NCI-H128 (cell line): ENCODE data around the gene NARF.

ENCODE experiments used
- DNase-seq: peaks from one replicate; lab custom pipeline; 2025; ENCODE audit not compliant: unreplicated experiment; lab: John Stamatoyannopoulos, UW

The NARF gene

DNA sequence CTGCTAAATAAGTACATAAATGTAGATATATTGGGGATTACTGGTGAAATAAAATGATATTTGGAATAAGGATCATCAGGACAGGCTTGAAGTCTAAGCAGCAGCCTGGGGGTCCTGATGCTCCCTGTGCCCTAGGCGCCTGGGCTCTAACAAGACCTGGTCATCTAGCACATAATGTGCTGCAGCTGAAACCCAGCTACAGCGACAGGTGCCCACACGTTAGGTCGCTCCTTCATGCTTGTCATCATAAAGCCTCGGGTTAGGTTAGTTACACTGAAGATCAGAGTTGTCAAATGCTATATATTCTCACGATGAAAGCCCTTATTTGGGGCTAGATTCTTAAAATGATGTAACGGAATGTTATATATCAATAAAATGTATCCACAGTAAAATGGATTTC is 11.5 kb downstream of the NARF start:
- no peak for DNase-seq

DNA sequence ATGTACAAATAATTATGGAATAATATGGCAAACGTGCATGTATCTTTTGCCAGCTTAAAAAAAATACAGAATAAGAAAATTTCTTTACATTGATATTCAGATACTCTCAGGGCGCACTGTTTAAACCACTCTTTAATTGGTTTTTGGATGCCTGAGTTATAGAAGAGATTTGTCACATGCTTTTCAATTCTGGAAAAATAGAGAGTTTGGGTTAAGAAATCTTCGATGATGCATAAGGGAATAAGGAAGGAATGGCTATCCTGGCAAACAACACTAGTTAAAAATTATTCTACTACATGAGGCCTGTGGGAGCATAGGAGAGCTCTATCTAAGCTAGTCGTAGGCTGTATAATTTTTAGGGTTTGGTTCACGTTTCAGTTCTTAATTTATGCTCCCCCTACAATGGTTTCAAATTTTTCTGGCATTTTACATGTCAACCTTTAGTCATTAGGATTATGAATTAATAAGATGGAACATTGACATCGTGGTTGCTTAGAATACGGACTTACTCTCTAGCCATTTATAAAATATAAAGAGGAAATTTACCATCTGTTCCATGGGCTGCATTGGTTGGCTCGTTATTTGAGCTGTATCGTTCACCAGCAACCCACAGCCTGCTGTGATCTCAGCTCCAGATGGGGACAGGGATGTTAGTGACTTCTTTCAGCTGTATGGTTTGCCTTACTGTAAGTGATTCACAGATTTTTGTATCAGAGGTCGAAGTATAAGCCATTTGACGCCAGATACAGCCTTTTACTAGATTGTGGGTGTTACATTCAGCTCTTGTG is 15.9 kb downstream of the NARF start:
- DNase-seq, result no peak

DNA sequence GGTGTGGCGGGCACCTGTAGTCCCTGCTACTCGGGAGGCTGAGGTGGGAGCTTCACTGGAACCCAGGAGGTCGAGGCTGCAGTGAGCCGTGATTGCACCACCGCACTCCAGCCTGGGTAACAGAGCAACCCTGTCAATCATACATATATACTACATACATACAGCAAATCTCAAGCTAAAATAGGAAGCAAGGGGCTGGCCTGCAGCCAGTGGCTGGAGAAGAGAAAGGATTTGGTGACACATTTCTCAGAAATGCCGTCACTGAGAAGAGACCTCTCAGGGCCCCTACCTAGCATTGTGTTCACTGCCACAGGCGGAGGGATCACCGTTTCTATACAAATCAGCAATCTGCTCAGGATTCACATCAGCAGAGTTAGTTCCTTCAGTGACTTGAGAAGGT is 16.9 kb downstream of the NARF start:
- DNase-seq, result no peak

DNA sequence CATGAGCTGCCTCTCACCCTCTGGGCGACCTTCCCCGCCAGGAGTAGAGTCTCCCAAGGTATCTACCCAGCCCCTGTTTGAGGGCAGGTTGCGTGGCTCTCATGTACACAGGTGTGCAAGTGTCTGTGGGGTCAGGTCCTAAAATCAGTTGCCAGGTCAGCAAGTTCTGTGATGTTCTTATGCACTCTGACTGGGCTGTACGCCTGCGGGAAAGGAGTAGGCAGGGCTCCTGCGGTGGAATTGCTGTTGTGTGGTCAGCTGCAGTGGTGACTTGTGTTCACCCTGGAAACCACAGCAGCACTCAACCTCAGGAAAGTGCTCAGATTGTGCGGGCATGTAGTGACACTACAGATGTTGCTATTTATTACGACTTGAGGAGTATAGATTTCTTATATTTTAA is 19.4 kb downstream of the NARF start:
- no peak for DNase-seq

DNA sequence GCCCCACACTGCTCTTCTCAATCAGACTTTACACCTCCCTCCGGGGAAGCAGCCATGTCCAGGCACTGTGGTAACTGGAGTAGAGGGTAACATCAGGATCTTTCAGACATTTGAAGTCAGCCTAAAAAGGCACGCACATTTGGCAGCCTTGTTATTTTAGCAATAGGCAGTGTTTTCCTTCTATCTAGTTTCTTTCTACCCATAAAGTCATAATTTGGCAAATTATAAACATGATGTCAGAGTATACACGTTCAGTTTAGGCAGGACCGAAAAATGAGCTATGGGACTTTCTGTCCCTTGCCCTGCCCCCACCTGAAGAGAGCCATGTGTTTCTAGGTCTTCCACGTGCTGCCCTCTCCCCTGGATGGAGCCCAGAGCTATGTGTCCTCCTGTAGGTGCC is 21.1 kb downstream of the NARF start:
- DNase-seq, result no peak

DNA sequence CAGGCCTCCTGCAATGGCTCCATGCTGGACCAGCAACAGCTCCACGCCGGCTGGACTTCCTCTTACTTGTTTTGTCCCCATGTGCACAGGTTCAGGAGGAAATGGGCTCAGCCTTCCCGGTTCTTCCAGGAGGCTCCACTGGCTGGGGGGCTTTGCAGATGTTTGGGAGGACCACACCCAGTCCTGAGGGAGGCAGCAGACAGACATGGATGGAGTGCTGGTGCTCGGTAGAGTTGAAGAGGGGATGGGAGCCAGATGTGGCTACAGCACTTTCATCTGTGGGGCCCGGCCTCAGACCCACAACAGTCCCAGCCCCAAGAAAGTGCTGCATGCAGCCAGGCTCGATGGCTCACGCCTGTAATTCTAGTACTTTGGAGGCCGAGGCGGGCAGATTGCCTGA is 21.8 kb downstream of the NARF start:
- DNase-seq, result no peak

DNA sequence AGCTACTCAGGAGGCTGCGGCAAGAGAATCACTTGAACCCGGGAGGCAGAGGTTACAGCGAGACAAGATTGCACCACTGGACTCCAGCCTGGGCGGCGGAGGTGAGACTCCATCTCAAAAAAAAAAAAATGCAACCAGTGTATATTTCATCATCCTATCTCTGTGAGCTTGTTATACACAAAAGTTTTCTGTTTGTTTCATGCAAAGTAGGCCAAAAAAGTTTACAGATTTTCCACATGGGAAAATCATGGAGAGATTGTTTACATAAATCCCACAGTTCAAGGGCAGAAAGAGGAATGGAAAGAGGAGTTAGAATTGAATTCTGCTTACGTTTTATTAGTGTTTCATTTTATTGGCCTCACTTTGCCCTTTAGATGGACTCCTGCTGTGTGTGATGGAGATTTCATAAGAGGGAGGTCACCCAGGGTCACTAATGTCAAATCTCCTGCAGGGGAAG is 24.7 kb downstream of the NARF start:
- no peak for DNase-seq

DNA sequence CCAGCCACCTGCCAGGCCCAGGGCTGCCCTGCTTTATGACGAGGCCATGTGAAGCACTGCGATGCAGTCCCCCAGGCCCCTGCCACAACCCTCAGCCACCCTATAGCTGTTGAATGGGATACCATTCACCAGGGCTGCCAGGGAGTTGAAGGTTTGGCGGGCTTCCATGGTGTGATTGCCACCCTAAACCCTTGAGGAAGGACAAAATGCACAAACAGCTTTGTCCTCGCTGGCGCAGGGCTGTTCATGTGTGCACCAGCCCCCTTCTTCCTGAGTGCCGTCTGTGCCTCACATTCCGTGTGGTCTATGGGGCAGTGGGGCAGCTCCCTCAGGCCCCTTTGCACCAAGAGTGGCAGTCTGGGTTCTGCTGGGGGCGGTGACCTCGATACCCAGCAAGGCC is 25.3 kb downstream of the NARF start:
- DNase-seq, result no peak

DNA sequence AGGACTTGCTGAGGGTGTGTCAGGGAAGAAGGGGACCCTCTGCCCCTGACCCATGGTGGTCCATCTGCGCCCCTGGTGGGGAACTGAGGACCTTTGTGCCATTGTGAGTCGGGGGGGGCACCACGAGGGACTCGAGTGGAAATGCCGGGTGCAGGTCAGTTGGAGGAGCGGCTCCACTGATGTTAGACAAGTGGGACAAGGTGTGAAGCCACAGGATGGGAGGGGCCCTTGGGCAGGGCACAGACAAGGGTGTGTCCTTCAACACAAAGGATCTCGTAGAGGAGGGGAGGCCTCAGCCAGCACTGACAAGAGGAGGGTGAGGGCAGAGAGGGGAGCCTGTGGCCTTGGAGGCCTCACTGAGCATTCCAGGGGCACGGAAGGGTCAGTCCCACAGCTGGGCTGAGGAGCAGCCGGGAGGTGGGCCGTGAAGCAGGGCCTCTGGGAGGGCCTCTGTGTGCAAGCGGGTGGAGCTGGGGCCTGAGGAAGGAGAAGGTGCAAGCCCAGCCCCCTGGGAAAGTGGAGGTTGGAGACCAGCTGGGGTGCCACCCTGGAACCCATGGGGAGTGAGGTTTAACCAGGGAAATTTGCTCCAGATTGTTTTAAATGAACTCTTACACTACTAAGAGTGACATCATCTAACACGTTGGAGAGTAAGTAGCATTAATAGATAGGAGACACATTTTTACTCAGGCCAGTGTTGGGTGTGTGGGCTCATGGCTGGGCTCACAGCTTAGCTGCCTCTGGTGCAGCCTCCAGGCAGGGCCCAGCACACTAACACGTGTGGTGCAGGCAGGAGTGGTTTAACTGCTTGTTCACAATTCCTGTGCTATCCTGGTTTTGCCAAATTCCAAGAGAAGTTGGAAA is 27.9 kb downstream of the NARF start:
- DNase-seq, result no peak

DNA sequence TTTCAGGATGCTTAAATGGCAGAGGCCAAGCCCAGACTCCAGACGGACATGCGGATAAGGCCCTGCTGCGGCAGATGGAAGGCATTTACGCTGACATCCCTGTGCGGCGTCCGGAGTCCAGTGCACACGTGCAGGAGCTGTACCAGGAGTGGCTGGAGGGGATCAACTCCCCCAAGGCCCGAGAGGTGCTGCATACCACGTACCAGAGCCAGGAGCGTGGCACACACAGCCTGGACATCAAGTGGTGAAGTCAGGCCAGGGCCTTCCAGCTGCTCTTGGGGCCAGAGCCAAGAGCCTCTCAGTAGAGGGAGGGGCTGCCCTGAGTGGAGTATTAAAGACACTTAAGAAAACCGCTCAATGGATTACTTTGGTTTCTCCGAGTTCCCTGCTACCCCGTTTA is 29.4 kb downstream of the NARF start:
- no peak for DNase-seq

DNA sequence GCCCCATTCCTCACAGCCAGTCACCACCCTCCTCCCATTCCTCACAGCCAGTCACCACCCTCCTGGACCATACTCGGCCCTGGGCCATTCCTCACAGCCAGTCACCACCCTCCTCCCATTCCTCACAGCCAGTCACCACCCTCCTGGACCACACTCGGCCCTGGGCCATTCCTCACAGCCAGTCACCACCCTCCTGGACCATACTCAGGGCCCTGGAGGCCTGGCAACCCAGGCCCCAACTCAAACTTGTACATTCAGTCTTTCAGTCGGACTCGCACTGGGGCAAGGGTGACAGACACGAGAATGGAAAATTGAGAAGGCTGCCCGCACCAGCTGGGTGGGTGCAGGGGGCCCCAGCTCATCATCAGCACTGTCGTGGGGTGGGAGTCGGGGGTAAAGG is 30.6 kb downstream of the NARF start:
- no peak for DNase-seq

DNA sequence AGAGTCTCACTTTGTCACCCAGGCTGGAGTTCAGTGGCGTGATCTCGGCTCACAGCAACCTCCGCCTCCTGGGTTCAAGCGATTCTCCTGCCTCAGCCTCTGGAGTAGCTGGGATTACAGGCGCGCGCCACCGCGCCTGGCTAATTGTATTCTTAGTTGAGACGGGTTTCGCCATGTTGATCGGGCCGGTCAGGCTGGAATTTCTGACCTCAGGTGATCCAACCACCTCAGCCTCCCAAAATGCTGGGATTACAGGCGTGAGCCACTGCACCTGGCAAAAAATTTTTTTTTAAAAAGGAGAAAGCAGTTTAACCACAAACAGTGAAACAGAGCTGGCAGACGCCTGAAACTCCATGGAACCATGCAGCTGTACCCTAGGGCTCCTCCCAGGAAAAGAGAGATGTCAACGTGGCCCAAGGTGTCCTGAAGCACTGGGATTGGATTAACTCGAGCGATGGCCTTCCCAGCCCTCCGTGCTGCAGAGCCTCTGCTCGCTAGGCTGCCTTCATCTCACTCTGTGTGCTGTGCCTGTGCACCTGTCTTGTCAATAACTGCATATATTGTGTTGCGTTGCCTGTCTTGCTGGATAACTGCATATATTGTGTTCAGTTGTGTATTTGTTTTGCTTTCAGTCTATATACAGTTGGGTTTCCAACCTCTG is 31.4 kb downstream of the NARF start:
- DNase-seq, result no peak

DNA sequence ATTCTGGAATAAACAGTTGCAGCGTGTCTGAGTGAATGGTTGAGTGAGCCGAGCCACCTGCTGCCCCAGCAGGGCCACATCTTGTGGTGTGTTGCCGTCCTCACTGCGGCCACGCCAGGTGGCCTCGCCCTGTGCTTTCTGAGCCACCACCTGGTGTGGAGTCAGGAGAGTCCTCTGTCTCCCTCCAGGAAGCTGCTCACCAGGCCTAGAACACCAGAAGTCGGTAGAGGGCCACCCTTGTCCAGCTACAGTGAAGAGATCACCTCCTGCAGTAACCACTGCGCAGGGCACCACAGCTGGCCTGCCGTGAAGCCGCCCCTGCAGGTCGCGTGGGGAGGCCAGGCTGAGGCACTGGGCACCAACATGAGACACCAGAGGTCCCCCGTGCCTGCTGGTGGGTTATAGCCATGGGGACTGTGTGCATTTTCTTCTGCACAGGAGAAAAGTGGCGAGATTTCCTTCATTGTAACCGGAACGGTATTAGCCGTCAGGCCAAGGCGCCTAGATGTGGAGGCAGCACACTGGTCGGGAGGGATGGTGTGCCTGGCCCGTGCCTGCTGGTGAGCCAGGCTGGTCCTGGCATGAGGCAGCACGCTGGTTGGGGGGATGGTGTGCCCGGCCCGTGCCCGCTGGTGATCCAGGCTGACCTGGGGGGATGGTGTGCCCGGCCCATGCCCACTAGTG is 32.1 kb downstream of the NARF start:
- no peak for DNase-seq

DNA sequence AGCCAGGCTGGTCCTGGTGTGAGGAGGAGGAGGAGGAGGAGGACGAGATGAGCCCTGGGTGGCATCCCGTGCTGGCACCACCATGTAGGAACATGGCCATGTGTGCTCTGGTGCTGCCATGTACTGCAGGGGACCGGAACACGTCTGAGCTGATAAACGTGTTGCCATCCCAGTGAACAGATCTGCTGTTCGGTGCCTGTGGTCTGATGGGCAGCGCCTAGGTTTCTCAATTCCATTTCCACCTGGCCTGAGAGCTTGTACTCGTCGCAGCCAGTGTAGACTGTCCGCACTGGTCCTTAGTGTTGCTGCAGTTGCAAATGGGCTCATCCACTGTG is 32.6 kb downstream of the NARF start:
- DNase-seq, result no peak

DNA sequence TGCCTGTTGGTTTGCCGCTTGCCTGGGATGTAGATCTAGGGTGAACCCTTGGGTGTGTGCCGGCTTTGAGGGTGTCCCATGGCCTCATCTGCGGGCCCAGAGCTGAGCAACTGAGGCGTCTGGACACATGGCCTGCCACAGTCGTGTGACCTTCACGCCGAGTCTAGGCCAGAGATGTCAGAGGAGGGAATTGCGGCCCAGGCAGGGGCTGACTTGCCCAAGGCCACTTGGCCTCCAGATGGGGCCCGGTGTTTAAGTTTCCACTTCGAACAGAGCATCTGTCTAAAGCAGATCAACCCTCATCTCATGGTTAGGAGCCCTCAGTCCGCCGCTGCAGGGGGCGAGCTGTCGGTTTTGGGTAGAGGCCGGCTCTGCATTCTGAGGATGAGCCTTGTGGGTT is 33.0 kb downstream of the NARF start:
- no peak for DNase-seq

DNA sequence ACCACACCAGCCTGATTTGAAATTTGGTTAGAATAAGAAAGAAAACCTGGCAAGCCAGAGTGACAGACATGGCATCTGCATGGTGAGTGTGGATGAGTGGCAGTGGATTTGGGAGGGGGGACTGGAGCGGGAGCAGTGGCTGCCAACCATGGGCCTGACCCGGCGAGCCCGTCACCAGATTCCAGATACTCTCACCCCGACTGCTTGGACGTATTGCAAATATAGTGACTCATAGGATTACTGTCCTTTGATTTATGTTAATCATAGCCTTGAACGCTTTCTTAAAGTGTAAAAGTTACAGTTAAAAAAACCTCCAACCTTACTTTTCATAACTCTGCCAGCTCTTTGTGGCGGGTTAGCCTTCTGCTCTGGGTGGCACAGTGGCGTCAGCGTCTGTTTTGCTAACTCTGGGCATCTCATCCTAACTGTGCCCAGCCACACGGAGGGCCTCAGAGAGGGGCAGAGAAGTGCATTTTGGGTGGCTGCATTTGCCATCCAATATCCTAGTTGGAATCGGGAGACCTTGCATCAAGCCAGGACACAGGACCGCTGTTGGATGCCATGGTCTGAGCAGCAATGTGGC is 34.2 kb downstream of the NARF start:
- no peak for DNase-seq

DNA sequence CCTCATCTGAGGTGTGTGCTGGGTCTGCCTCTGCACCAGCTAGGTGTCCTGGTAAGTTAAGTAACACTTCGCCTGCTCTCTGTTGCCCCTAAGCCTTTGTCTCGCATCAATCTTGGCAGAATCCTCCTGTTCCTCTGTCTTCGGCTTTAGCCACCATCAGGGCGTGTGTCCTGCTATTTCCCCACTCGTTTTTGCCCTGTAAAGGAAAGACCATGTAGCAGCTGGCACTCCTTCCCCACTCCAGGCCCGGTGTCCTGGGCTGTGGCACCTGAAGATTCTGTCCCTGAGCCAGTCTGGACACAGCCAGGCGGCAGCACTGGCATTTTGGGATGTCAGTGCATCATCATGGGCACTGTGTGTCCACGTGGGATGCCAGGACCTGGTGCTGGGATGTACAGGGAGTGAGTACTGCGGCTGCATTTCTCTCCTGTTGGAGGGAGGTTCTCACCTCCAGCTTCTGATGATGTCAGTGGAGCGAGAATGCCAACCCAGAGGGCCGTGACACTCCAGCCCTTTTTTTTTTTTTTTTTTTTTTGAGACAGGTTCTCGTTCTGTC is 34.8 kb downstream of the NARF start:
- no peak for DNase-seq

DNA sequence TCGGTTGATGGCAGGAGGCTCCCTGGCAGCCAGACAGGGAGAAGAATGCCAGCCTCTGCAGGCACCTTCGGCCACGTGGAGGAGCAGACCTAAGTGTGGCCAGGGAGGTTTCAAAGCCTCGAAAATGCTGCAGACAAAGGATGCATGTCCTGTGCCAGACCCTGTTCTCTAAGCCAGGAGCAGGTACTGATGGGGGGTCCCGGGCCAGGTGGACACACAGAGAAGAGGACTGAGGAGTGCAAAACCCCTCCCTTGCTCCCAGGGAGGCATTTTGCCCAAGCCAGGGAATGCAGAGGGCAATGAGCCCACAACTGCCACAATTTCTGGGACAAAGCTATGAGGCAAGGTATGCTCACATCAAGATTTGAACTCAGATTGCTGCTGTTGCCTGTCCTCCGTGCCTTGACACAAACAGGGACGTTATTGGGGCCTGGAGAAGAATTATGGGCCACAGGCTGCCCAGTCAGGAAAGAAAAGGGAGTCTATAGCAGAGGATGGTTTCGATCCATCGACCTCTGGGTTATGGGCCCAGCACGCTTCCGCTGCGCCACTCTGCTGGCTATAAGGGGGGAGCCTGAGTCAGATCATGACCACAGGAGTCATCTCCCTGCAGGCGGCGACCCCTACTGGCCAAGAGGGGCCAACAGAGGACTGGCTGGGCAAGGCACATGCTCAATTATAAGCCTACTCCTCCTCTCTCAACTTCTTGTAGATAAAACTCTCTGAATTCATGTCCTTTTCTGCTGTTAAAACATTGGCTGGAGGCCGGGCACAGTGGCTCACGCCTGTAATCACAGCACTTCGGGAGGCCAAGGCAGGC is 35.9 kb downstream of the NARF start:
- DNase-seq, result no peak

DNA sequence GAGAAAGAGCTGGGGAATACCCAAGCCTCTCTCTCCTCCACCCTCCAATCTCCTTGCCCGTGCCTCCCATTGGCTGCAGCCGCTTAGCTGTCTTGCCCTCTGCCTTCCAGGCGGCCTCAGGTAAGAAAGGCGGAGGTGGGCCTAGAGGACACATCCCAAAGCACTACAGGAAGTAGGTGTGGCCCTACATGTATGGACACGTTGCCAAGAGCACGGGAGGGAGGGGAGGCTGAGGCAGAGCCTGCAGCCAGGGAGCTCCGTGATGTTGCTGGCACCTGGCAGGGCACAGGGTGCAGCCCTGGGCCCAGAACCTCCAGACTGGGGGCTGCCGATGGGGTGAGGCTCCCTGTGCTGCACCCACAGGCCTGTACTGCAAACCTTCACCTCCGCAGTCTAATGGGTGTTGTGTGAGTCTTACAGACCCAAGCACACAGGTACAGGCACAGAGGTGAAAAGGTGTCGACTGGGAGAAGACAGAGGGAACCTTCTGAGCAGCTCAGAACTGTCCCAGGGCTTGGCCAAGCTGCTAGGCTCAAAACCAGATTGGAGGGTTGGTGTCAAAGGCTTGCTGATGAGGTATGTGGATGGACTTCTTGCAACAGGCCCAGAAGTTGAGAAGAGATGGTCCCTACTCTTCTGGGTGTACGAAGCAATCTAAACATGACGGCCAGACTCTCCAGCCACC is 37.4 kb downstream of the NARF start:
- DNase-seq, result no peak
